Liver (tissue), 9 donors: ENCODE data around the gene ADA. TPM values are rescaled to one million over a fixed set of nuclear protein-coding genes. Genes with fewer than 3 reads are reported as not detected.

Experiments used
- DNase-seq: peaks from one replicate; pipeline ENCODE4 v3.0.0-alpha.2; 2017; ENCODE audit warnings: low spot score
- H3K27ac ChIP-seq, 2 donors: one replicate each; pipeline ENCODE4 v1.7.0; 2013; ENCODE audit warnings: inconsistent platforms in 2 of 2, low read length in 2 of 2, control low read depth in 1 of 2, low read depth in 1 of 2, mild to moderate bottlenecking in 1 of 2
- H3K27me3 ChIP-seq, 4 donors: one replicate each; pipeline versions ENCODE4 v1.6.1 to v1.7.0; 2013; ENCODE audit warnings: low read length in 3 of 4, inconsistent platforms in 1 of 4, mild to moderate bottlenecking in 1 of 4, moderate library complexity in 1 of 4; ENCODE audit not compliant: control insufficient read depth in 4 of 4, insufficient read depth in 4 of 4
- H3K36me3 ChIP-seq, 4 donors: one replicate each; pipeline versions ENCODE4 v1.6.1 to v1.7.0; 2013; ENCODE audit warnings: low read length in 3 of 4, mild to moderate bottlenecking in 3 of 4, low read depth in 1 of 4, moderate library complexity in 1 of 4; ENCODE audit not compliant: control insufficient read depth in 4 of 4, insufficient read depth in 3 of 4
- H3K4me1 ChIP-seq, 4 donors: one replicate each; pipeline versions ENCODE4 v1.6.1 to v1.7.0; 2013; ENCODE audit warnings: low read length in 3 of 4, mild to moderate bottlenecking in 3 of 4, moderate library complexity in 1 of 4; ENCODE audit not compliant: control insufficient read depth in 4 of 4, insufficient read depth in 4 of 4
- H3K4me3 ChIP-seq, 3 donors: one replicate each; pipeline versions ENCODE4 v1.6.1 to v1.7.0; 2013; ENCODE audit warnings: low read length in 3 of 3, control low read depth in 1 of 3, low read depth in 1 of 3, mild to moderate bottlenecking in 1 of 3
- H3K9ac ChIP-seq, 2 donors: one replicate each; pipeline ENCODE4 v1.7.0; 2013; ENCODE audit warnings: low read length in 2 of 2, mild to moderate bottlenecking in 2 of 2, moderate library complexity in 2 of 2, control low read depth in 1 of 2, low read depth in 1 of 2
- H3K9me3 ChIP-seq, 4 donors: one replicate each; pipeline versions ENCODE4 v1.6.1 to v1.7.0; 2013; ENCODE audit warnings: low read length in 3 of 4; ENCODE audit not compliant: control insufficient read depth in 4 of 4
- ATF3 ChIP-seq: IDR thresholded peaks from 2 replicates; pipeline ENCODE4 v1.6.1; 2016; ENCODE audit warnings: antibody characterized with exemption
- CTCF ChIP-seq: fragments of 150-350 bp; IDR thresholded peaks from 2 replicates; pipeline ENCODE4 v1.5.1; 2017; ENCODE audit warnings: improper control_type of control experiment, low read depth, low read length; ENCODE audit not compliant: missing input control
- FOXA1 ChIP-seq: IDR thresholded peaks from 2 replicates; pipeline ENCODE4 v1.6.1; 2016; ENCODE audit warnings: antibody characterized with exemption
- FOXA2 ChIP-seq: IDR thresholded peaks from 2 replicates; pipeline ENCODE4 v1.6.1; 2016; ENCODE audit warnings: antibody characterized with exemption
- GABPA ChIP-seq, 2 donors: IDR thresholded peaks in 1 of 2; conservative IDR thresholded peaks in 1 of 2; 2 replicates each; pipeline ENCODE4 v1.6.1; 2016; ENCODE audit warnings: antibody characterized with exemption in 2 of 2, mild to moderate bottlenecking in 1 of 2, moderate library complexity in 1 of 2
- HNF4A ChIP-seq, 2 donors: conservative IDR thresholded peaks; 2 replicates each; pipeline ENCODE4 v1.6.1; 2016; ENCODE audit warnings: antibody characterized with exemption in 2 of 2, mild to moderate bottlenecking in 2 of 2
- HNF4G ChIP-seq: IDR thresholded peaks from 2 replicates; pipeline ENCODE4 v1.6.1; 2016; ENCODE audit warnings: antibody characterized with exemption
- JUND ChIP-seq, 2 donors: IDR thresholded peaks; 2 replicates each; pipeline ENCODE4 v1.6.1; 2016; ENCODE audit warnings: antibody characterized with exemption in 2 of 2
- MAX ChIP-seq: IDR thresholded peaks from 2 replicates; pipeline ENCODE4 v1.6.1; 2016; ENCODE audit warnings: antibody characterized with exemption
- NR2F2 ChIP-seq: IDR thresholded peaks from 2 replicates; pipeline ENCODE4 v1.6.1; 2016; ENCODE audit warnings: antibody characterized with exemption
- RAD21 ChIP-seq, 2 donors: IDR thresholded peaks; 2 replicates each; pipeline ENCODE4 v1.6.1; 2016; ENCODE audit warnings: antibody characterized with exemption in 2 of 2, mild to moderate bottlenecking in 2 of 2
- RXRA ChIP-seq, 2 donors: IDR thresholded peaks; 2 replicates each; pipeline ENCODE4 v1.6.1; 2017 to 2018; ENCODE audit warnings: antibody characterized with exemption in 2 of 2, mild to moderate bottlenecking in 1 of 2
- SP1 ChIP-seq: IDR thresholded peaks from 2 replicates; pipeline ENCODE4 v1.6.1; 2018; ENCODE audit warnings: antibody characterized with exemption, mild to moderate bottlenecking
- TAF1 ChIP-seq: conservative IDR thresholded peaks from 2 replicates; pipeline ENCODE4 v1.6.1; 2016; ENCODE audit warnings: antibody characterized with exemption, mild to moderate bottlenecking
- YY1 ChIP-seq: IDR thresholded peaks from 2 replicates; pipeline ENCODE4 v1.6.1; 2016; ENCODE audit warnings: antibody characterized with exemption, mild to moderate bottlenecking
- ZBTB33 ChIP-seq: IDR thresholded peaks from 2 replicates; pipeline ENCODE4 v1.6.1; 2016; ENCODE audit warnings: antibody characterized with exemption
- WGBS: extraction: QIAGEN DNeasy Blood & Tissue Kit; methylation state at CpG from one replicate; pipeline ENCODE4 v1.1.7; 2013; 5-methylcytosine and 5-hydroxymethylcytosine counted together
- polyA plus RNA-seq, 2 donors: library from polyadenylated mRNA; stranded (reverse) in 1 of 2; unstranded in 1 of 2; fragments of 200-250 nt in 1 of 2; fragments of >200 nt in 1 of 2; fragmentation: Nextera tagmentation in 1 of 2; extraction: Ambion mirVana in 1 of 2; gene quantifications; one replicate each; pipeline versions ENCODE4 v1.2.1 to v1.2.3, GENCODE V29; 2013 to 2015
- total RNA-seq, 2 donors: library from RNA; depleted of rRNA; stranded (reverse); fragments of >200 nt; gene quantifications; one replicate each; pipeline ENCODE4 v1.2.3, GENCODE V29; 2014
- donor health status: healthy.
- donor health status: healthy.
- donor health status: healthy.
- donor health status: healthy.
- donor health status: healthy.

ADA gene
- total and polyA plus RNA-seq, 4 donors: 2.9 to 7.7 (median 3.0) TPM

- no peak for TF ChIP-seq HNF4A (conservative IDR thresholded peaks at IDR 0.05)
- TF ChIP-seq CTCF: no peak
- TF ChIP-seq MAX: no peak
- no peak for TF ChIP-seq TAF1
Observed at GRCh38 chr20:44579313-44580081, 72.0 kb downstream of the ADA start (continued).

- Histone ChIP-seq H3K4me1 (no peaks in the 10 kb centered on the region), H3K36me3 (no peaks in the 10 kb centered on the region), H3K27ac (peak overlapping the region; percentile 23 to 27), H3K27me3 (no peaks in the 10 kb centered on the region), H3K4me3 (no peak overlapping the region), H3K9me3 (no peaks in the 10 kb centered on the region), H3K9ac (no peak overlapping the region)
- WGBS: 69% methylated on average over 3 of the region's 3 CpGs
- no peak for TF ChIP-seq RXRA (IDR thresholded peaks at IDR 0.05)
- no peak for TF ChIP-seq TAF1
- peak; percentile 14 to 31 for TF ChIP-seq RAD21 (IDR thresholded peaks at IDR 0.05)
- TF ChIP-seq CTCF: peak; percentile 10
- DNase-seq: no peak
Observed at GRCh38 chr20:44576297-44576696, 75.2 kb downstream of the ADA start.

GRCh38 chr20:44574372-44574771 is 77.1 kb downstream of the ADA start:
- H3K9me3 ChIP-seq: no peaks in the 10 kb centered on the region
- no peaks in the 10 kb centered on the region for H3K36me3 ChIP-seq
- H3K27ac ChIP-seq: no peak overlapping the region
- H3K4me1 ChIP-seq: no peaks in the 10 kb centered on the region
- H3K27me3 ChIP-seq: no peaks in the 10 kb centered on the region
- DNase-seq: no peak
- TF ChIP-seq ATF3: no peak
- H3K9ac ChIP-seq: no peak overlapping the region
- no peak overlapping the region for H3K4me3 ChIP-seq
- WGBS: 96% methylated on average over 4 of the region's 4 CpGs

- DNase-seq: no peak
- Histone ChIP-seq H3K9ac (no peak overlapping the region), H3K27me3 (no peaks in the 10 kb centered on the region), H3K27ac (no peak overlapping the region), H3K36me3 (no peaks in the 10 kb centered on the region), H3K4me1 (no peaks in the 10 kb centered on the region), H3K4me3 (no peak overlapping the region), H3K9me3 (no peaks in the 10 kb centered on the region)
- 91% methylated on average over 2 of the region's 2 CpGs for WGBS
- TF ChIP-seq MAX (no peak), NR2F2 (no peak), GABPA (IDR thresholded peaks at IDR 0.05 in 1 of 2, conservative IDR thresholded peaks at IDR 0.05 in 1 of 2) (no peak), CTCF (no peak), YY1 (no peak), FOXA1 (no peak), ZBTB33 (no peak), FOXA2 (no peak), SP1 (no peak), RXRA (IDR thresholded peaks at IDR 0.05) (no peak), HNF4G (no peak), JUND (IDR thresholded peaks at IDR 0.05) (no peak), ATF3 (no peak)
Observed at GRCh38 chr20:44573501-44573869, 78.0 kb downstream of the ADA start.
